ENCODE data around the gene KRT1. TPM values are rescaled to one million over a fixed set of nuclear protein-coding genes. Genes with fewer than 3 reads are reported as not detected.

KRT1 gene
- total and polyA plus RNA-seq, 4 experiments from 2014 or later = 0.67 to 25.5 (median 21.0) TPM; not detected in 1

DNA sequence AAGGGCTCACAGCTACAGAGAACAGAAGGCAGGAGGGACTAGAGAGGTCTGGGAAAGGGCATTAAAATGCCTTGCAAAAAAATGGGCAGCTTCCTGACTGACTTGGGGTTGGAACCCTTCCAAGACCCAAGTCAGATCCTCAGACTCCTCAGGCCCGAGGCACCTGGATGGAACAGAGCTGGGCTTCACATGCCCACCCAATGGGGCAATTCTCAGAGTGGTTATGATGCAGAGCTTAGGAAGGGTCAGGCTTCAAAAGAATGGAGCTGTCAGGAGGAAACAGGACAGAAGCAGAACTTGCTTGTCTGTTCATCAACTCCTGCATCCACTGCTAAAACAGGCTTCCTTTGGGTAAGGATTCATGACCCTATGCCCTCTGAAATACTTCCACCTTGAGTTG is 9.7 kb upstream of the KRT1 start:
- Histone ChIP-seq H3K4me3 (ENCODE audit: low read length in 2 of 2) (no peak overlapping the region), H3K4me1 (ENCODE audit: insufficient read depth, low read length) (peaks cover 15% of the 10 kb centered on the region), H3K27me3 (ENCODE audit: insufficient read depth, low read length) (no peaks in the 10 kb centered on the region), H3K27ac (ENCODE audit: low read depth, low read length) (no peak overlapping the region), H3K36me3 (ENCODE audit: insufficient read depth, low read length) (no peaks in the 10 kb centered on the region), H3K9me3 (ENCODE audit: control insufficient read depth in 1 of 2, low read length in 2 of 2) (no peaks in the 10 kb centered on the region)
- no peaks in the 10 kb centered on the region for H3K9me3 Mint-ChIP-seq
- H3K4me1 Mint-ChIP-seq = peaks cover 11 to 39% (median 23%) of the 10 kb centered on the region in 4 donors
- H3K4me3 Mint-ChIP-seq = peak overlapping the region in 5 of 8 donors; percentile 7 to 95 (median 94)
- H3K27me3 Mint-ChIP-seq = peaks cover 0 to 10% of the 10 kb centered on the region in 2 donors
- DNase-seq = no peak
- ChIA-PET CTCF (ENCODE audit: partially characterized antibody) (no interaction called here), POLR2A (ENCODE audit: partially characterized antibody) (interaction anchor here (1.4 kb wide), 1 partner anchor 45 kb away, joined by 3 read pairs; no protein-coding TSS in a partner anchor)
- H3K27ac Mint-ChIP-seq = peak overlapping the region in 5 of 7 donors; percentile 24 to 84 (median 64)
- no peaks in the 10 kb centered on the region for H3K36me3 Mint-ChIP-seq
- intact Hi-C loops (cut with micrococcal nuclease) = loop anchor here (2.0 to 5.0 kb wide), 2 partner anchors 43 to 103 kb away; no protein-coding TSS in a partner anchor

DNA sequence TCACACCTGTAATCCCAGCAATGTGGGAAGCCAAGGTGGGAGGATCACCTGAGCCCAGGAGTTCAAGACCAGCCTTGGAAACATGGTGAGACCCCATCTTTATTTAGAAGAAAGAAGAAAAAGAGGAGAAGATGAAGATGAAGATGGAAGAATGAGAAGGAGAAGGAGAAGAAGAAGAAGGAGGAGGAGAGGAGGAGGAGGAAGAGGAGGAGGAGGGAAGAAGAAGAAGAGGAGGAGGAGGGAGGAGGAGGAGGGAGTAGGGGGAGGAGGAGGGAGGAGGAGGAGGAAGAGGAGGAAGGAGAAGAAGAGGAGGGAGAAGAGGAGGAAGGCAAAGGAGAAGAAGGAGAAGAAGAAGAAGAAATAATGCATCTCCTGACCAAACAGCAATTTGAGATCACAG is 9.0 kb upstream of the KRT1 start:
- ChIA-PET CTCF (ENCODE audit: partially characterized antibody) (no interaction called here), POLR2A (ENCODE audit: partially characterized antibody) (no interaction called here)
- peak overlapping the region in 2 of 8 donors; percentile 18 to 45 for H3K4me3 Mint-ChIP-seq
- intact Hi-C loops (cut with micrococcal nuclease) = no loop called here
- H3K27me3 Mint-ChIP-seq = peaks cover 1 to 12% of the 10 kb centered on the region in 2 donors
- H3K27ac Mint-ChIP-seq = peak overlapping the region in 1 of 7 donors; percentile 84
- Histone ChIP-seq H3K27ac (ENCODE audit: low read depth, low read length) (no peak overlapping the region), H3K36me3 (ENCODE audit: insufficient read depth, low read length) (no peaks in the 10 kb centered on the region), H3K4me3 (ENCODE audit: low read length in 2 of 2) (no peak overlapping the region), H3K27me3 (ENCODE audit: insufficient read depth, low read length) (no peaks in the 10 kb centered on the region), H3K4me1 (ENCODE audit: insufficient read depth, low read length) (peaks cover 15% of the 10 kb centered on the region), H3K9me3 (ENCODE audit: control insufficient read depth in 1 of 2, low read length in 2 of 2) (no peaks in the 10 kb centered on the region)
- no peak for DNase-seq
- no peaks in the 10 kb centered on the region for H3K9me3 Mint-ChIP-seq
- no peaks in the 10 kb centered on the region for H3K36me3 Mint-ChIP-seq
- H3K4me1 Mint-ChIP-seq = peaks cover 11 to 39% (median 23%) of the 10 kb centered on the region in 4 donors

DNA sequence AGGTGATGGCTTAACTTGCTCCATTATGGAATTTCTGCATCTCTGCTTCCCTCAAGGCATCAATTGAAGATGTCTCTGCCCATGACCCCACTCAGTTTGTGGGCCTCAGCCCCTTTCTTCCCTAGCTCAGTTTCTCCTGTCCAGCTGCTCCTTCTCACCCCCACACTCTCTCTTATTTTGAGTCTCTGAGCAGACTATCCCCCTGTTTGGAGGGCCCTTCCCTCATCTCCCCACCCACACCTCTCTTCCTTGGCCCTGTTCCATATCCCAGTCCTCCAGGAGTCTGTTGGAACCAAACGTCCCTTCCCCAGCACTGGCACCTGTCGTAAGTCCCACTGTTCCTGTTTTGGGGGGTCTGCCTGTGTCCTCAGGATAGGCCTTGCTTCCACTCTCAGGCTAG is 8.3 kb upstream of the KRT1 start:
- Mint-ChIP-seq H3K9me3 (no peaks in the 10 kb centered on the region), H3K27me3 (peaks cover 2 to 20% of the 10 kb centered on the region in 2 donors), H3K27ac (no peak overlapping the region), H3K4me3 (no peak overlapping the region), H3K4me1 (peaks cover 11 to 43% (median 23%) of the 10 kb centered on the region in 4 donors), H3K36me3 (no peaks in the 10 kb centered on the region)
- ChIA-PET CTCF (ENCODE audit: partially characterized antibody) (no interaction called here), POLR2A (ENCODE audit: partially characterized antibody) (no interaction called here)
- DNase-seq = no peak
- peaks cover 15% of the 10 kb centered on the region for H3K4me1 ChIP-seq (ENCODE audit: insufficient read depth, low read length)
- H3K36me3 ChIP-seq (ENCODE audit: insufficient read depth, low read length) = no peaks in the 10 kb centered on the region
- no peak overlapping the region for H3K4me3 ChIP-seq (ENCODE audit: low read length in 2 of 2)
- H3K27me3 ChIP-seq (ENCODE audit: insufficient read depth, low read length) = no peaks in the 10 kb centered on the region
- intact Hi-C loops (cut with micrococcal nuclease) = no loop called here
- H3K27ac ChIP-seq (ENCODE audit: low read depth, low read length) = no peak overlapping the region
- no peaks in the 10 kb centered on the region for H3K9me3 ChIP-seq (ENCODE audit: control insufficient read depth in 1 of 2, low read length in 2 of 2)

DNA sequence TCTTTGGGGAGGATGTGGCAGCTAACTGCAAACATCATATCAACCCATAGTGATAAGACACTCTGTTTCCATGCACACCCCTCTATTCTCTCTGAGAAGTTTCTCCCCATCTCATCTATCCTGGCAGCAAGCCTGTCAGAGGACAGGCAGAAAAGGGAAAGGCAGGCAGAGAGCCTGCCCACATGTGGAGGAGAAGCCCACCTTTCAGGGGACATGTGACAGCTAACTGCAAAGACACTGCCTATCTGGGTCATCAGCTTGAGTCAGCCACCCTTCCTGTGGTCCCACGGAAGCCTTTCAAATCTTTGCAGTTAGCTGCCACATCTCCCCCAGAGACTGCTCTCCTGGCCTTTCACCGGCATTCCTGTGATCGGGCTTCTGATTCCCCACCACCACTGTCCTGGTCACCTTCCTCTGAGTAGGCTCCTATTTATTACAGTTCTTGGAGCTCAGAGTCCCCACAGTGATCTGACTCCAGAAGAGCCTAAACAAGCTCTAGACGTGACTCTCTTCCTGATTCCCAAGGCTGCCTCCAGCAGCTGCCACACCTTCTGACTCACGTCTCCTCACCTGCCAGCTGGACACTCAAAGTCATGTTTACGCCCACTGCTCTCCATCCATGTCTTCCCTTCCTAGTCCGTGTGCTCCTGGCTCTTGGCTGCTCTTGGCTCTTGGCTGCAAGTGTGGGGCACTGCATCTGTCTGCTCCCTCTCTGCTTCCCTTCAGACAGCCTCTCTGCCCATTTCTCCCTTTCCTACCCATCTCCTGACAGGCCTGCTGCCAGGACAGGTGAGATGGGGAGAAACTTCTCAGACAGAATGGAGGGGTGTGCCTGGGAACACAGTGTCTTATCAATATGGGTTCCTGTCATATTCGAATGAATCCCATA is 7.5 kb upstream of the KRT1 start:
- H3K27me3 ChIP-seq (ENCODE audit: insufficient read depth, low read length) = no peaks in the 10 kb centered on the region
- H3K36me3 ChIP-seq (ENCODE audit: insufficient read depth, low read length) = no peaks in the 10 kb centered on the region
- ChIA-PET POLR2A (ENCODE audit: partially characterized antibody) (no interaction called here), CTCF (ENCODE audit: partially characterized antibody) (no interaction called here)
- Mint-ChIP-seq H3K27me3 (peaks cover 2 to 20% of the 10 kb centered on the region in 2 donors), H3K4me3 (peak overlapping the region in 1 of 8 donors; percentile 40), H3K36me3 (no peaks in the 10 kb centered on the region), H3K9me3 (no peaks in the 10 kb centered on the region), H3K27ac (peak overlapping the region in 2 of 7 donors; percentile 27 to 31), H3K4me1 (peaks cover 11 to 39% (median 23%) of the 10 kb centered on the region in 4 donors)
- H3K27ac ChIP-seq (ENCODE audit: low read depth, low read length) = no peak overlapping the region
- no peak overlapping the region for H3K4me3 ChIP-seq (ENCODE audit: low read length in 2 of 2)
- peaks cover 15% of the 10 kb centered on the region for H3K4me1 ChIP-seq (ENCODE audit: insufficient read depth, low read length)
- H3K9me3 ChIP-seq (ENCODE audit: control insufficient read depth in 1 of 2, low read length in 2 of 2) = no peaks in the 10 kb centered on the region
- no peak for DNase-seq
- intact Hi-C loops (cut with micrococcal nuclease) = no loop called here

DNA sequence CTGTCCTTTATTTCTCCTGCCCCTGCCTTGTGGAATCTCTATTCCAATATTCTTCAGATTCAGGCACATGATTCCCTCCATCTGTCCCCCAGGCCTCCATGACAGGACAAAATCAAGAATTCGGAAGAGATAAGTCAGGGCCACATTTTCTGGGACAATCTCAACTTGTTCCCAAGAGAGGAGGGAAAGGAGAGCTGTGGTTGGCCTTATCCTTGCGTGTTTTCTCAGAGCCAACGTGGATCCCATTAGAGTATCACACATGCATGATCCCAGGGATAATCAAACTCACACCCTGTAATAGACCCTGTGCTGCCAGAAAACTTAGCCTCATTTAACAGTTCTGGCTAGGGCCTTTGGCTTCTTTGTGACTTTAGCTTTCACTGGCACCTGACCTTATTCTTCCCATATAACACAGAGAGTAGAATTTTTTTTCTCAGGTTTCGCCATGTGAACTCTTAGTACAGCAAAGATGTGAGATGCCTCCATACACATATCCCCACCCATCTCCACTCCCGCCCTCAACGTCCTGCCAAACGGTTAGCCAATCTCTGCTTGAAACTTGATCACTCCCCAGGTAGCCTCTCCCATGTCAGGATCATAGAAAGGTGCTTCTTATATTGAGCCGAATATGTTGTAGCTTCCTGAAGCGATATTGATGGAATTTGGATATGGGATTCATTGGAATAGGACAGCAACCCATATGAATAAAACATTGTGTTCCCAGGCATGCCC is 6.7 kb upstream of the KRT1 start:
- CTCF ChIA-PET (ENCODE audit: partially characterized antibody) = no interaction called here
- DNase-seq = no peak
- no peaks in the 10 kb centered on the region for H3K36me3 Mint-ChIP-seq
- Histone ChIP-seq H3K27ac (ENCODE audit: low read depth, low read length) (no peak overlapping the region), H3K4me3 (ENCODE audit: low read length in 2 of 2) (no peak overlapping the region), H3K27me3 (ENCODE audit: insufficient read depth, low read length) (no peaks in the 10 kb centered on the region), H3K9me3 (ENCODE audit: control insufficient read depth in 1 of 2, low read length in 2 of 2) (no peaks in the 10 kb centered on the region), H3K36me3 (ENCODE audit: insufficient read depth, low read length) (no peaks in the 10 kb centered on the region), H3K4me1 (ENCODE audit: insufficient read depth, low read length) (peaks cover 14% of the 10 kb centered on the region)
- peaks cover 2 to 20% of the 10 kb centered on the region in 2 donors for H3K27me3 Mint-ChIP-seq
- peaks cover 11 to 36% (median 24%) of the 10 kb centered on the region in 4 donors for H3K4me1 Mint-ChIP-seq
- POLR2A ChIA-PET (ENCODE audit: partially characterized antibody) = no interaction called here
- intact Hi-C loops (cut with micrococcal nuclease) = no loop called here
- H3K9me3 Mint-ChIP-seq = no peaks in the 10 kb centered on the region
- H3K27ac Mint-ChIP-seq = peak overlapping the region in 3 of 7 donors; percentile 31 to 55 (median 31)
- H3K4me3 Mint-ChIP-seq = no peak overlapping the region

DNA sequence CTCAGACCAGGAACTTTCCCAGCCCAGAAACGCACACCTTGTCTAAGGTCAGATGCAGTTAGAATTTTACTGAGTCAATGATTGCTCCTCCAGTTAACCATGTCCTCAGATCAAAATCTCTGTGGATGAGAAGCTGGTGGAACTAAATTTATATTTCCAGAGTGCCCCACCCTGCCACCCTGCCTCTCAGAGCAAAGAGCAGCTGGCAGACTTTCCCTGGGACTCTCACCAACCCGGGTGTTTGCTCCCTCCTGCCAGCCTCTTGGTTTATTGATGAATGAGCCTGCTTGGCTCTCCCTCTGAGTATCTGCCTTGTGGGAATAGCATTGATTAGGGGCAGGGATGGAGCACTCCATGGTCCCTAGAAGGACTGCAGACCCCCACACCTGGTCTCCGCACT is 5.9 kb upstream of the KRT1 start:
- Histone ChIP-seq H3K27me3 (ENCODE audit: insufficient read depth, low read length) (no peaks in the 10 kb centered on the region), H3K4me1 (ENCODE audit: insufficient read depth, low read length) (peaks cover 15% of the 10 kb centered on the region), H3K4me3 (ENCODE audit: low read length in 2 of 2) (no peak overlapping the region), H3K27ac (ENCODE audit: low read depth, low read length) (no peak overlapping the region), H3K9me3 (ENCODE audit: control insufficient read depth in 1 of 2, low read length in 2 of 2) (no peaks in the 10 kb centered on the region), H3K36me3 (ENCODE audit: insufficient read depth, low read length) (no peaks in the 10 kb centered on the region)
- Mint-ChIP-seq H3K4me1 (peaks cover 11 to 36% (median 24%) of the 10 kb centered on the region in 4 donors), H3K27me3 (peaks cover 2 to 20% of the 10 kb centered on the region in 2 donors), H3K36me3 (no peaks in the 10 kb centered on the region), H3K27ac (no peak overlapping the region), H3K9me3 (no peaks in the 10 kb centered on the region), H3K4me3 (no peak overlapping the region)
- intact Hi-C loops (cut with micrococcal nuclease) = no loop called here
- ChIA-PET POLR2A (ENCODE audit: partially characterized antibody) (no interaction called here), CTCF (ENCODE audit: partially characterized antibody) (no interaction called here)
- DNase-seq = no peak

DNA sequence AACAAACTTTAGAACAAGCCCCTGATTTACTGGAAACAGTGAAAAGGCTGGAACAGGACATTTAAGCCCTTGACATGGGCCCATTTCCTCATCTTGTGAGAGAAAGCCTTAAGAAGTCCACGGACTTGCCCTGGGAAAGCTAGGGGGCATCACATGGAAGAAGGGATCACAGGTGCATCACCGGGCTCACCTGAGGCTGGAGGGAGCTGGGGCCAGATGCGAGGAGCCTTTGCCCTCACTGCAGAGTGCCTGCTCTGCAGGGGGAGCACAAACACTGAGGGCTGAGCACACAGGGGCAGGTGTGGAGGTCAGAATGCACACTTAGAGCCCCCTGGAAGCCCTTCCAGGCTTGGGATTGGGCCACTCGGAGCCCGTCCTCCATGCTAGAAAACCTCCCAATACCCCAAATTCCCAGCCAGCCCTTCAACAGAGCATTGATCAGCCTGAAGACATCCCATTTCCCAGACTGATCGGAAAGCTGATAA is 5.2 kb upstream of the KRT1 start:
- Mint-ChIP-seq H3K36me3 (no peaks in the 10 kb centered on the region), H3K4me1 (peaks cover 8 to 34% (median 22%) of the 10 kb centered on the region in 4 donors), H3K9me3 (no peaks in the 10 kb centered on the region), H3K27ac (no peak overlapping the region), H3K27me3 (peaks cover 2 to 20% of the 10 kb centered on the region in 2 donors), H3K4me3 (no peak overlapping the region)
- peaks cover 12% of the 10 kb centered on the region for H3K4me1 ChIP-seq (ENCODE audit: insufficient read depth, low read length)
- CTCF ChIA-PET (ENCODE audit: partially characterized antibody) = interaction anchor here (0.7 kb wide), 1 partner anchor 9 kb away, joined by 3 read pairs; no protein-coding TSS in a partner anchor
- H3K27ac ChIP-seq (ENCODE audit: low read depth, low read length) = no peak overlapping the region
- no peak for DNase-seq
- POLR2A ChIA-PET (ENCODE audit: partially characterized antibody) = no interaction called here
- no peaks in the 10 kb centered on the region for H3K9me3 ChIP-seq (ENCODE audit: control insufficient read depth in 1 of 2, low read length in 2 of 2)
- no peak overlapping the region for H3K4me3 ChIP-seq (ENCODE audit: low read length in 2 of 2)
- no peaks in the 10 kb centered on the region for H3K36me3 ChIP-seq (ENCODE audit: insufficient read depth, low read length)
- H3K27me3 ChIP-seq (ENCODE audit: insufficient read depth, low read length) = no peaks in the 10 kb centered on the region
- intact Hi-C loops (cut with micrococcal nuclease) = no loop called here

Measured in CD4-positive, alpha-beta memory T cell (primary cell).